Suppressor macrophage (primary cell): ENCODE measurements around the gene SCGB2B2.
"Not testable (repeated sequence)": the region's sequence is repeated elsewhere in the genome, so short reads cannot be mapped to it uniquely, and the experiment has no call there.

Experiments
- DNase-seq, 4 experiments: peaks; one replicate each; pipeline ENCODE4 v3.0.0-alpha.2; 2020 to 2022
- total RNA-seq, 17 experiments: gene quantifications; one replicate each; lab custom pipeline; 2026; ENCODE audit warnings: mixed read lengths in 6 of 17, inconsistent platforms in 3 of 17; lab: John Stamatoyannopoulos, UW

The SCGB2B2 gene
- 0 to 2.8 (median 0.25) reads per million in 17 experiments for total RNA-seq

DNA sequence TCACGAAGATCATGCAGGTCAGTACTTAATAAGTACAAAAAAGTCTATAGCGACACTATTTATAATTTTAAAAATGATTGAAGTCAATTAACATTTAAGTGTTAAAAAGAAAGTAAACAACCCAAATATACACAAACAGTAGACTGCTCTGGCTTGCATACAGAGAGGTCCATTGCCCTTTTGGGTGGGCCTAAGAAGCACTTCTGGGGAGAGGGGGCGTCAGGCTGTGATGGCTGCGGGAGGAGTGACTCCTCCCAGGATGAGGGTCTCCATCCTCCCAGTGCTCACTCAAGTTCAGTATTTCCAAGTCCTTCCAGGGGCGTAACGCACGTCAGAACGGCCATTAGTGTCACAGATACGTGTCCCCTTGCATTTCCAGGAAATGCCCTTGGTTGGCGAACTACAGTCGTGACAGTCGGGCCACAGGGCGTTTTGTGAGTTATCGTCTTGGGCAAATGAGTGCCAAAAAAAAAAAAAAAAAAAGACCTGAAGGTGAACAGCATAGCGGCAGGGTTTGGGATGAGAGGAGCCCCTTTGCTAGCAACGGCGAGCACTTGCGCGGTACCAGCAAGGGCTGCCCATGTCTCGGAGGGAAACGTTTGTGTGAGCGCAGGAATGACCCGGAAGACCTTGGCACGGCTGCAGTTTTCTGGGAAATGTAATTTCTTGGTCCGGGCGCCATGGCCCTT is at the start of gene SCGB2B2:
TSS of gene SCGB2B2 (minus strand) at position 463 of the 689 bp plus-strand sequence. CDS start 82,596 bp downstream, outside the sequence.
- peak in 2 of 4 experiments; percentile 73 to 92 for DNase-seq

- no peak for DNase-seq
Observed at GRCh38 chr19:34725400-34725799, 48.4 kb upstream of the SCGB2B2 start.

- DNase-seq: no peak
Observed at GRCh38 chr19:34722353-34722752, 45.4 kb upstream of the SCGB2B2 start.

DNA sequence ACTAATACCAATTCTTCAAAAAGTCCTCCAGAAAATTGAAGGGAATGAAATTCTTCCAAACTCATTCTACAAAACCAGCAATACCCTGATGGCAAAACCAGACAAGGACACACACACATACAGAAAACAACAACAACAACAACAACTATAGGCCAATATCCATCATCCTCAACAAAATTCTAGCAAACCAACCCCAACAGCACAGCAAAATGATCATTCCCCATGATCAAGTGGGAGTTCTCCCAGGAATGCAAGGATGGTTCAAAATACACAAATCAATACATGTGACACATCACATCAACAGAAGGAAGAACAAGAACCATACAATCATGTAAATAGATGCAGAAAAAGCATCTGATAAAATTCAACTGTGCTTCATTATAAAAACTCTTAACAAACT is 38.4 kb upstream of the SCGB2B2 start:
- no peak for DNase-seq

- no peak for DNase-seq
Observed at GRCh38 chr19:34713262-34713637, 36.3 kb upstream of the SCGB2B2 start.

- DNase-seq: peak; percentile 77 to 90 (median 85)
Observed at GRCh38 chr19:34712395-34713261, 35.7 kb upstream of the SCGB2B2 start.

DNA sequence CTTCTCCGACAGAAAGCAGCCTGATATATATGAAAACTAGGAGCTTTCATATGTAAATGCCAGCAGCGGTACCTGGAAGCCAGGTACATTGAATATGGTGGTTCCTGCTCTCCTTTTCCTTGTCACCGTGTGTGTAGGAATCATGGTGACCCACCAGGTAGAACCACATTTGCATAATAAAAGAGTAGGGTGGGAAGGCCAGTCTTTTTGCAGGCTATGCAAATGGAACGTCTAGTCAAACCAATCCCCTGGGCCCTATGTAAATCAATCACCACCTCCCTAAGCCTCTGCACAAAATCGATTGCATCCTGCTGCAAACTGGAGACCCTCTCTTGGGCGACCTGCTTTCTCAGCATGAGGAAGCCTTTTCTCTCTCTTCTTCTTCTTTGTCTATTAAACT is 34.9 kb upstream of the SCGB2B2 start:
- no peak for DNase-seq

DNA sequence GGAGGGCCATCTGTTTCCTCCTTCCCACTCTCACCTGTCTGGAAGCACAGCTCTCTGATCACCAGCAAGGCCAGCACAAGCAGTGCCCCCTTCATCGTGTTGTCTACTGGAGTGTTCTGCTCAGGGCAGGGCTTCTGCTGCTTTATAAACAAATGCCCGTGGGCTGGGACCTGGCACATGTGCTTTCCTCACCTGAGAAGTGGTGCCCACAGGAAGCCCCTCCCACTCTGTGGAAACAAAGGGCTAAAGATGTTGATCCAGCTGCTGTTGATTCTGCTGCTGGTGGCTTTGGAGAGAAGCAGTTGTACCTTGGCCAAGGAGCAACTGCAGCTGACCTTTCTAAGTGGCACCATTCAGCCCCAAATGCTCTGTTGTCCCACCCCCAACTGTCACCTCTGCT is 30.7 kb upstream of the SCGB2B2 start:
- no peak for DNase-seq

DNA sequence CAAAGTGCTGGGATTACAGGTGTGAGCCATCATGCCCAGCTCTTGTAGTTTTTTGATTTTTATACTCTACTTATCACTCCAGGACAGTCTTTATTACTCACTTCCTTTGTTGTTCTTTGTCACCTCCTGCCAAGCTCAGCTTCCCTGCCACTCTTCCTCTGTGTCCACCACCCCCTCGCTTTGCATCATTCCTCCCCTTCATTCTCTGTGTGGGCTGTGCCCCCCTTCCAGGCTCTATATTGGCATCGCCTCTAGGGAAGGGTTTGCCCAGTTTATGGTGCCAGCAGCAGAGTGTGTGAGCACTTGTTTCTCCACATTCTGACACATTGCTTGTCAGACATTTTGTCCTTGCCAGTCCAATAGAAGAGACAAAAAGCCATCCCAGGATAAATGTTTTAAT is 15.6 kb upstream of the SCGB2B2 start:
- no peak for DNase-seq

GRCh38 chr19:34690372-34690771 is 13.4 kb upstream of the SCGB2B2 start:
- DNase-seq: no peak

DNA sequence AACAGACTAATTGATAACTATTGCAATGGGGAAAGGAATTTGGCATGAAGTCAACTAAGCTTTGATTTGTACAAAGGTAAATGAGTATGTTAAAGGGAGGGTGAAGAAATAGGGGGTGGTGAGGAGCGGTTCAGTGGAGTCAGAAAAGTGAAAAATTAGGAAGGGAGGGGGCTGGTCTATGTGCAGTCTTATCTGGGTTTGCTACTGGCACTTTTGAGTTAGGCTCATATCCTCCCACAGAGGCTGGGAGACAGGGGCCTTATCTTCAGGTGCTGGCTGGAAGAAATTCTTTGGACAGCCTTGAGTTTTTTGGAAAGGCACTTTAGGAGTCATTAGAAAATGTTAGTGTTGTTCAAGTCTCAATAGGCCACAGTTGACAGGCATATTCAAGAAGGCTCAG is 11.6 kb upstream of the SCGB2B2 start:
- DNase-seq: no peak

GRCh38 chr19:34687348-34687747 is 10.4 kb upstream of the SCGB2B2 start:
- no peak for DNase-seq

DNA sequence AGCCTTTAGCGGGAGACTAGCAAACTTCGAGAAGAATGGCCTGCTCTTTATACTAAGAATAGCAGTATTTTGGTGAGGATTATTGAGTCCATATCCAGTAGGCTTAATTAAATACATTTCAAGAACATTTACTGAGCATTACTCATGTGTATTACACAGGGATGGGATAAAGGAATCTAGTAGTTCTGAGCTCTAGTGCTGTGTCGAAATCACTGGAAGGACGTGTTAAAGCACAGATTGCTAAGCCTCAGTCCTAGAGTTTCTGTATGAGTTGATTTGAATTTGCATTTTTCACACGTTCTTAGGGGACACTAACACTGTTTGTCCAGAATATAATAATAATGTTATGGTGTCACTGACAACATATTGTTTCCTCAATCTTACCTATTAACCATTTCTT is 9.5 kb upstream of the SCGB2B2 start:
- no peak for DNase-seq

GRCh38 chr19:34685266-34685665 is 8.3 kb upstream of the SCGB2B2 start:
- DNase-seq: not testable (repeated sequence)

GRCh38 chr19:34681478-34681877 is 4.5 kb upstream of the SCGB2B2 start:
- no peak for DNase-seq

GRCh38 chr19:34678421-34678820 is 1.5 kb upstream of the SCGB2B2 start:
- no peak for DNase-seq

DNA sequence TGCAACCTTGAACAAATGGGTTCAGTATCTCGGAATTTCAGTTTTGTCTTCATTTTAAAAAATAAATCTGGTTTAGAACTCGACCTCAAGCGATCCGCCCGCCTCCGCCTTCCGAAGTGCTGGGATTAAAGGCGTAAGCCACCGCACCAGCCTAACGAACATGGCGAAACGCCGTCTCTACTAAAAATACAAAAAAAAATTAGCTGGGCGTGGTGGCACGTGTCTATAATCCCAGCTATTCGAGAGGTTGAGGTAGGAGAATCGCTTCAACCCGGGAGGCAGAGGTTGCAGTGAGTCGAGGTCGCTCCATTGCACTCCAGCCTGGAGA is 1.1 kb upstream of the SCGB2B2 start:
- no peak for DNase-seq

DNA sequence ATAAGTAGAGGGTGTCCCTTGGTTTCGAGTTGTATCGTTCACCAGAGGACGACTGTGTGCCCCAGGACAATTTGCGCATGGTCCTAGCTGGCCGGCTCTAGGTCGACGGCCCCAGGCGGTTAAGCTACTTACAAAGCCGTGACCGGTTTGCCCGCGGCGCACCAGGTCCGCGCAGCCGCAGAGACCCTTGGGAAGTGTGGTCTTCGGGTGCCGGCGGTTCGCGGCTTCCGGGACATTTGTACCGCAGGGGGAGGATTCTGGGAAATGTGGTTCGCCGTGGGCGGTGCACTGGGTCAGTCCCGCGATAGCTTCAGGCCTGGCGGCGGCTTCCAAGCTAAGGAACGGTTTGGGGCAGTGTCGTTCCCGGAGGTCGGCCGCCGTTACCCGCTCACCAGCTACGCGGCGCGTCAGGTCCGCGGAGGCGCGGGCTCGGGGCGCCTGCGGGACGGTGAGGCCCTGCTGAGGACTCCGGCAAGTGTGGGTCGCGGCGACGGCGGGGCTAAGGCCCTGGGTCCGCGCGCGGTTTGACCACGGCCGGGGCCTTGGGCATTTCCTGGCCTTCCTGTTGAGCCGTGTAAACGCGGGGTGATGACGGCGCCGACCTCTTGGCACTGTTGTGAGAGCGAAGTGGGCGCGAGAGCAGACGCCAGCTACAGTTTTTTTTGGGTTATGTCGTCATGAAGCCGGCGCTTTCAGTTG is 576 bp upstream of the SCGB2B2 start, which contains the start of gene ZNF302:
TSS of gene ZNF302 (plus strand) at position 293 of the 699 bp plus-strand sequence. CDS start 1,127 bp downstream, outside the sequence.
- DNase-seq: peak; percentile 98 to 99 (median 99)

GRCh38 chr19:34675919-34676318 is 1.0 kb downstream of the SCGB2B2 start:
- DNase-seq: no peak

- no peak for DNase-seq
Observed at GRCh38 chr19:34675250-34675649, 1.7 kb downstream of the SCGB2B2 start.

GRCh38 chr19:34673590-34673989 is 3.4 kb downstream of the SCGB2B2 start:
- DNase-seq: no peak

GRCh38 chr19:34671972-34672371 is 5.0 kb downstream of the SCGB2B2 start:
- no peak for DNase-seq

DNA sequence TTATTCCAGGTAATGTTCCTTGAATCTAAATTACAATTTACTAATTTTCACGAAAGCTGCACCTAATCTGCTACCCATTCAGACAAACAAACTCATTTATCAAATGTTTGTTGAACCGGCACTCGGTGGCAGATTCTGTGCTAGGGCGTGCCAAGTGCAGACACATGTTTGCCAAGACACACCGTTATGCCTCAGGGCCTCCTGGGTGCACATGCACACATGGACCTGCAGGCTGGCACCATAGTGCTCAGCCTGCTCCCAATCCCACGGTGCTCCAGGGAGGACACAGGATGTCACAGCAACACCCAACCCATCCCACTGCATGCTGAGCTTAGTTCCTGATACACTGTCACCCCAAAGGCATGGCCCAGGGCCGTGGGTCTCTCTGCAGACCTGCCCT is 7.7 kb downstream of the SCGB2B2 start:
- no peak for DNase-seq
